Measurements from ENCODE around the gene ADGRL3.
"Not testable (repeated sequence)": the region's sequence is repeated elsewhere in the genome, so short reads cannot be mapped to it uniquely, and the experiment has no call there.

The ADGRL3 gene

DNA sequence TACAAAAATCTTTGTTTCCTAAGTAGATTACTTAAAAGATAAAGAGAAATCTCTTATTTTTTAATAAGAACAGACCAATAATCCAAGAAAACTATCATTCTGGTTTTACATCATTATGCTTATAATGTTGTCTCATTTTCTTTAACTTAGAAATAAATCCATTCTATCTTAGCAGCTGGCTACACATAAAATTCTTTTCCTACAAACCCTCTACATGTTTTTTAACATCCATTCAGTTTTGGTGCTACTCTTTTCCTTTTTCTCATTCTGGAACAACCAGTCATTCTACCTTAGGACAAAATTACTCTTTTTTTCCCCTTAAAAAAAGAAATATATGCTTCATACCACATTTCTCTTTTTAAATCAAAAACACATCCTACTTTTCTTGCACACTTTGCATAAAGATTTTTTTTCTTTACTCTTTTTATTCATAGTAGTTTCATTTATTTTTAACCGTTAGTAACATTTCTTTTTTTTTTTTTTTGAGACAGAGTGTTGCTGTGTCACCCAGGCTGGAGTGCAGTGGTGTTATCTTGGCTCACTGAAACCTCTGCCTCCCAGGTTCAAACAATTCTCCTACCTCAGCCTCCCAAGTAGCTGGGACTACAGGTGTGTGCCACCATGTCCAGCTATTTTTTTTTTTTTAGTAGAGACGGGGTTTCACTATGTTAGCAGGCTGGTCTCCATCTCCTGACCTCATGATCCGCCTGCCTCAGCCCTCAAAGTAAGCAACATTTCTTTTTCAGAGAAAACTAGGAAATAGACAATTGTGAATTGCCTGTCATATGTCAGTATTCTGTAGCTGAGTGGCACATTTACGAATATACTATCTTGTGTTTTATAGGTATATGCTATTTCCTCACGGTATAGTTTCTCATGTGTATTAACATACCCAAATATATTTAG is 562.8 kb downstream of the ADGRL3 start:
- DNase-seq = no peak

DNA sequence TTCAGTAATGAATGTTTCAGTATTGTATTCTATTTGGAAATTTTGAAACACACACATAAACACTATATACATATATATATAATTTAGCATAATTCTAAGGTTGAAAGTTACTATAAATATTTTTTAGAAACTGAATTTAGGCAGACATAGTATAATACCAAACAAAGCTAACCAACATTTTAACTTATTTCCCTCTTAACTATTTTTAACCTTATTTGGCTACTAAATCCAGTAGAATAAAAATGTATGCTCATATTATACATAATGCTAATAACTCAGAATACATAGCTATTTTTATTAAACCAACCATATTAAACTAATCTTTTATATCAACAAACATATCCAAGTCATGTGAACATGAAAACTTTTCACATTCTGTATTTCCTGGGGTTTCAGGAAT is 563.6 kb downstream of the ADGRL3 start:
- DNase-seq = no peak

DNA sequence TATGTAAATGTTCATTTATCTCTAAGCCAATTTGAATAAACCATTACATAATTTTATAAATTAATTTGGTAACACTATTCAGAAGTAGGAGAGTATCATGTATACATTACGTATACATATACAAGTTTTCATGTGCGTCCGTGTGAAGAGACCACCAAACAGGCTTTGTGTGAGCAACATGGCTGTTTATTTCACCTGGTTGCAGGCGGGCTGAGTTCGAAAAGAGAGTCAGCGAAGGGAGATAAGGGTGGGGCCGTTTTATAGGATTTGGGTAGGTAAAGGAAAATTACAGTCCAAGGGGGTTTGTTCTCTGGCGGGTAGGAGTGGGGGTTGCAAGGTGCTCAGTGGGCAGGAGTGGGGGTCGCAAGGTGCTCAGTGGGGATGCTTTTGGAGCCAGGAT is 564.0 kb downstream of the ADGRL3 start:
- DNase-seq = not testable (repeated sequence)

DNA sequence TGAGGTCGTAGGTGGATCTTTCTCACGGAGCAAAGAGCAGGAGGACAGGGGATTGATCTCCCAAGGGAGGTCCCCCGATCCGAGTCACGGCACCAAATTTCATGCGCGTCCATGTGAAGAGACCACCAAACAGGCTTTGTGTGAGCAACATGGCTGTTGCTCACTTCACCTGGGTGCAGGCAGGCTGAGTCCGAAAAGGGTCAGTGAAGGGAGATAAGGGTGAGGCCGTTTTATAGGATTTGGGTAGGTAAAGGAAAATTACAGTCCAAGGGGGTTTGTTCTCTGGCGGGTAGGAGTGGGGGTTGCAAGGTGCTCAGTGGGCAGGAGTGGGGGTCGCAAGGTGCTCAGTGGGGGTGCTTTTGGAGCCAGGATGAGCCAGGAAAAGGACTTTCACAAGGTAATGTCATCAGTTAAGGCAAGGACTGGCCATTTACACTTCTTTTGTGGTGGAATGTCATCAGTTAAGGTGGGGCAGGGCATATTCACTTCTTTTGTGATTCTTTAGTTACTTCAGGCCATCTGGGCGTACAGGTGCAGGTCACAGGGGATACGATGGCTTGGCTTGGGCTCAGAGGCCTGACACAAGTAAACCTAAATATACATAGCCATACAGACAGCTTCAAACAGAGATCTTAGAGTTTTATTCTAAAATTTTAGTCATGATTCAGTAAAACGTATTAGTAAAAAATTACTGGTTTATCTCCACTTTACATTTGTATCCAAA is 569.5 kb downstream of the ADGRL3 start:
- not testable (repeated sequence) for DNase-seq

DNA sequence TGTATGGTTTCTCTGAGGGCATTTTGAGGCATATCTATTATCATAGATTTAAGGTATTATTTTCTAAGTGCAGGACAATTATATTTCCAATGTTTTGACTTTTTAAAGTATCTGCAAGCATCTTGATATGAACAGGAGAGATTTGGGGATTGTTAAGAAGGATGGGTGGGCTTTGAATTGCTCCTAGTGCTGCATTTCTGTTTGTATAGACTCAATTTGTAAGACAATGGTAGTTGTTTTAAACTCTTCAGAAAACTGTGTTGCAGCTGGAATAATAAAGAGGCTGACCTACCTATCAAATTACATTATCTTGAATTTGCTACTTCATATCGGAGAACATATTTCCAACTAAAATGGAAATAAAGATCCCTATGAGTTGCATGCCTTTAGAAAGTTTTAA is 570.3 kb downstream of the ADGRL3 start:
- no peak for DNase-seq

DNA sequence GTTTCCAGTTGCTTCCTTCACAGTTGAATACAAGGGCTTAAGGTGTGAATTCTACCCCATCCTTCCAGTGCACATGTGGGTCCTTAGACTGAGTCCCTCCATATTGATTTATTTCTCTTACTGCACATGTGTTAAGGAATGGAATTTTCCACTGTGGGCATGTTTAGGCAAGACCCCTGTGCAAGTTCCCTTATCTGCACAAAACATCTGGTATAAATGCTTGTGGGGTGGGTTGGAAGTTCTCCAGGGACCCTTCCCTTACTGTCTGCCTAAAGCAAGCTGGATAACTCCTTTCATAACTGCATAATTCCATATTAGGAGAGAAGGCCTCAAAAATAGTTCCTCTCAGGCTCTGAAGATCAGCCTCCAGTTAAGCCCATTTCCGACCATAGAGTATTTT is 570.9 kb downstream of the ADGRL3 start:
- DNase-seq = no peak

DNA sequence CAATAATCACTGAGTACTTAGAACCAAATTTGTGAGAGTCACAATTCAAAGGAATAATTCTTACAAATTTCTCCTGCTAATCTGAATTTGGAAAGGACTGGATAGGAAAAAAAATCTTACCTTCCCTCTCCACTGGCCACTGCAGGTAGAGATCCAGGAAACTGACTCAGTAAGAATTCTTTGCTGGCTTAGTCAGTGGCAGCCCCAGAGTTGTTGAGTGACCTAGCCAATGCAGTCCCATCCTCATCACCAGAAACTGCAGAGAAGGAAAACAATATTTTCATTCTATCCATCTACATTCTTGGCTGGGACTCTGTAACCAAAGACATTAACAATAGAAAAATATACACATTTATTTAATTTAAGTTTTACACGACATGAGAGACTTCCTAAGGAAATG is 572.0 kb downstream of the ADGRL3 start:
- DNase-seq = no peak

DNA sequence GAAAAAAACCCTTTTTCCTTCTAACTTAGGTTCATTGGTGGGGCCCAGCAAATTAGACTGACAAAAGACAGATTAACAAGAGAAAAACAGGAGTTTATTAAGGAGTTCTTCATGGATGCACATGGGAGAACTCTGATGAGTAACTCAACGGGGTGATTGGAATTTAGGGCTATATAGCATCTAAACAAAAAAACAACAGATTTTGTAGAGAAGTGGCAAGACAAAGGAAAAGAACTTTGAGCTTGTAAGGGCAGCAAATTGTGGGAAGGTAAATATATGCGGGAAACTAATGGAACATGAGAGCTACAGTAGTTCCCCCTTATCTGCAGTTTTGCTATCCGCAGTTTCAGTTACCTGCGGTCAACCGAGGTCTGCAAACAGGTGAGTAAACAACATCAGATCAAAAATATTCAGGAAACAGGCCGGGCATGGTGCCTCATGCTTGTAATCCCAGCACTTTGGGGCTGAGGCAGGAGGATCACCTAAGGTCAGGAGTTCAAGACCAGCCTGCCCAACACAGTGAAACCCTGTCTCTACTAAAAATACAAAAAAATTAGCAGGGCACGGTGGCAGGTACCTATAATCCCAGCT is 573.6 kb downstream of the ADGRL3 start:
- DNase-seq = no peak

DNA sequence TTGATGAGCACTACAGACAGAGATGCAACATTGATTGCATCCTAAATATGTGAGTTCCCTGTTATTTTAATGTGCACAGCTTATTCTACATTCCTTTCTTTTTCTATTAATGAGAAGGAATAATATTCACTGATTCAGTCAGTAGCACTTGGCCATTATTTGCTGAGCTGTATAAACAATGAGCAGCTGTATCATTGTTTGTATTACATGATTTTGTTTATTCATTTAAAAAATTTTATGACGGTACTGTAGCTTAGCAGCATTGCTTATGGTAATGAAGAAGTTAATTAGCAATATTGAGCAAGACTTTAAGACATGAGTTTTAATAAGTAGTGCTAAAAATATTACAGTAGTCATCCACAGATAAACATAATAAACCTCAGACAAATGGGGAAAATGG is 582.0 kb downstream of the ADGRL3 start:
- DNase-seq = no peak

DNA sequence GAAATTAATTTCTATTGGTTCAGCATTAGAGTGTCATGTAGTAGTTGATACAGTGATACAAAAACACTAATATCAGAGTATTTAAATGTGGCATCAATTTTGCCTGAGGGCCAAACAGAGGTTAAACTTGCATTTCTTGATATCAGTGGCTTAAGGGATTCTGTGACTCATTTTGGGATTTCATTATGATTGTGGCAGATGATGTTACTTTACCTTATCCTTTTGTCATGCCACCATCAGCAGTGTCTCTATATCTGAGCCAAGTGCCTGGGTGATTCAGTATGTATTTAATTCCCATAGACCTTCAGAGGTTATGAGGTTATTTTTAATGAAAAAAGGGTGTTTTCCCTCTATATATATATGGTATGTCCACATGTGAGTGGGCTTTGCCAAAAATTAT is 582.9 kb downstream of the ADGRL3 start:
- no peak for DNase-seq

DNA sequence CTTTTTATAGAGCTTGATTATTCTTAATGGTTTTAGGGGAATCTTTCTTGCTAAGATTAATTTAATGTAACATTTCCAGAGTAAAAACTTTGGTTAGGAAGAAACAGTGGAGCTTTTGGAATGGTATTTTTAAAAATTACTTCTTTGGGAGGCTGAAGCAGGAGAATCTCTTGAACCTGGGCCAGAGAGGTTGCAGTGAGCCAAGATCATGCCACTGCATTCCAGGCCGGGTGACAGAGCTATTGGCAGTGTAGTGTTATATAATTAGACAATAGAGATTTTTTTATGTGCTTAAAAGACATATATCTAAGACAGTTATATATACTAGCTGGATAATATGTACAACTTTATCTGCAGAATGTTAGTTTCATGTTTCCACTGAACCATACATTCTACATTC is 585.6 kb downstream of the ADGRL3 start:
- no peak for DNase-seq

DNA sequence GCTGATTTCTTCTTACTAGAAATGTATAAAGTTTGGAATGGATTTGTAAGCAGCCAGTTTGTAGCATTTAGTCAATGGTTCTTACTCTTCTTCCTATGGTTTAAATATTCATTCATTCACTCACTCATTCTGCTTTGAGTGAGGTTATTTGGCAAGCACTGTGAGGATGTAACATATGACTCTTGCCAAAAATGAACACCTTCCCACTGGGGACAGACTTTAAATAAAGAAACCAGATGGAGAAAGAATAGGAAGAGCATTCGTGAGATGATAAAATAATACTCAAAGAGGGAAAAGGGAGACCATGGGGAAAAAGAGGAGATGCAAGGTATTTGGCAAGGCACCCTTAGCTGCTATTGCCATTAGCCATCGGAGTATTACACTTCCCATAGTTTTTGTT is 586.1 kb downstream of the ADGRL3 start:
- DNase-seq = no peak

DNA sequence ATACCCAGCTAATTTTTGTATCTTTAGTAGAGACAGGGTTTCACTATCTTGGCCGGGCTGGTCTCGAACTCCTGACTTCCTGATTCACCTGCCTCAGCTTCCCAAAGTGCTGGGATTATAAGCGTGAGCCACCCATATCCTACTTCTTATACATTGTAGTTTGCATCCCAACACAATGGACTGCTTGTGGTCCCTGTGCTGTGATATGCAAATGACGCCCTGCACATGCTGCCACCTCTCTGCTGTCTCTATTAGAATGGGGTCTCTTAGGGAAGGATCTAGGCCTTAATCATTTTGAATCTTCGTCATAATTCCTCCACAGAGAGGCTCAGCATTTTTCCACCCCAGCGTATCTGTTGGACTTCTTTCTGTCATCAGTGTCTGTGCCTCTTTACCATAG is 595.9 kb downstream of the ADGRL3 start:
- no peak for DNase-seq

DNA sequence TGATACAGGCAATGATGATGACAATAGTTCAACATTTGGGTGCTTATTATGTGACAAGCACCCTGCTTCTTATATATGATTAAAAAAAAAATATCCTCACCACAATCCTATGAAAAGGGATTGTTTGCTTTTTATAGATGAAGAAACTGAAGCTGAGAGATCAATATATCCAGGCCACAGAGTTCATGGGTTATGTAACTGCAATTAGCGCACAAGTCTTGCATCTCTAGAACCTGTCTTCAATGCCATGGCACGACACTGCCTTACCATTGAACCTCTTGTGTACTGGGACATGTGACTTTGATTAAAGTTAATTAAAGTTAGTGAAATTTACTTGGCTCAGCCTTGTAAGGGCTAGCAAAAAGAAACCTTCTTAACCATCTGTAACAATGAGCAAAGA is 599.7 kb downstream of the ADGRL3 start:
- no peak for DNase-seq

DNA sequence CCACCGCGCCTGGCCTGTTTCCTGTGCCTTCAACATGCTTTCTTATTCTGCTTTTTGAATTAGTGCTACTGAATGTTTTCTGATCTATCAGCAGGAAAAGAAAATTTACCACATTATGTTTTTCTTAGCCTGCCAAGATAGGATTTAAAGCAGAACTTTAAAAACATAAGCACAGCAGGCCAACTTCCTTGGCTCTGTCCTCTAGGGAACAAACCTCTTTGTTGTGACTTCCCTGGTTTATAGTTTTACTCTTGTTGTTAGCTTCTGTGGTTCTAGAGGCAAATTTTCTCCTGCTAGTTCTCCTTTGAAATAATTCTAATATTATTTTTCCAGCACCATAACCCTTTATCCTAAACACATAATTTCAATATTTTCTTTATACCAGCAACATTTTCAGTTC is 605.1 kb downstream of the ADGRL3 start:
- DNase-seq = no peak

DNA sequence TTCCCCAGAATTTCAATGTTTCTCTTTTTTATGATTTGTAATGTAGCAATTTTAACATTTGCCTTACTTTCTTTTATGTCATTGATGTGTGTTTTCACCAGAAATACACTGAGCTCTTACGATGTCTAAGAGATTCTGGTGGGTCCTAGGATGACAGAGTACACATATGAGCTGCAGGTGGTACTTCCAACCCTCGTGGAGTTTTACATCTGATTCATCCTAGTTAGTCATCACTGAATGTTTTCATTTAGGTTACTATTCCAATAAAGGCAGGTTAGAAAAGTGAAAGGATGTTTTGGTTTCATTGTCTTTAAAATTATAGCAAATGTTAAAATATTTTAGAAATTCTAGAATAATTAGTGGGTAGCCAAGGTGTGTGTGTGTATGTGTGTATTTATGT is 605.9 kb downstream of the ADGRL3 start:
- no peak for DNase-seq

DNA sequence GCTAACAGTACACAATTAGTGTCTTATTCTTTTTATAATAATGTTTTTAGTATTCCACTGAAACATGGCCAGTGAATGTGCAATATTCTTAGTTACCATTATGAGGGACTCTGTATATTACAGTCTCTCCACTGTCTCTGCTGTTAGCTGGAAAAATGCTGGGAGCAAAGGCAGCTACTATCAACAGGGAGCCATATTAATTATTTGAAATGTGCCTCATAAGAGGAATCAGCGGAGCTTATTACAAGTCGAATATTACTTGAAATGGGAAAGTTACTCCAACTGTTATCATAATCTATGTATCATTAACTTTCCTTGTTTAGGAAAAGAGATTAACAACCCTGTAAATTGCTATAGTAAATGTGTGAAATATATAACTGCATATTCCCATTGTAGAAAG is 612.0 kb downstream of the ADGRL3 start:
- DNase-seq = no peak

DNA sequence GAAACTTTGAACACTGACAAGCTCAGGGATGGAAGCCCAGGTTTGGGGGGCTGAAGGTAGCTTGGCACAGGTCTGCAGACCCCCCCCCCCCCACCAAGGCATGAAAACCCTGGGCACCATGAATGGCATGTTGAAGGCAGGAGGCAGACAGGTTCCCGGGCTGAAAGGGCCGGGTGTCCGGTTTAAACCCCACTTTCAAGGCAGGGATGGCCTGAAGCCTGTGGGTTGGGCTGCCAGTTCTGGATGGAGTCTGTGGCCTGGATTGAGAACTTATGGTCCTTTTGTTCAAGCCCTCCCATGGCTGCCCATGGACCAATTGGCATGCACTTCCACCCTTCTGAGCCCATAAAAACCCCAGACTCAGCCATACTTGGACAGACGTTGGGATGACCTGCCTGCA is 616.9 kb downstream of the ADGRL3 start:
- no peak for DNase-seq

DNA sequence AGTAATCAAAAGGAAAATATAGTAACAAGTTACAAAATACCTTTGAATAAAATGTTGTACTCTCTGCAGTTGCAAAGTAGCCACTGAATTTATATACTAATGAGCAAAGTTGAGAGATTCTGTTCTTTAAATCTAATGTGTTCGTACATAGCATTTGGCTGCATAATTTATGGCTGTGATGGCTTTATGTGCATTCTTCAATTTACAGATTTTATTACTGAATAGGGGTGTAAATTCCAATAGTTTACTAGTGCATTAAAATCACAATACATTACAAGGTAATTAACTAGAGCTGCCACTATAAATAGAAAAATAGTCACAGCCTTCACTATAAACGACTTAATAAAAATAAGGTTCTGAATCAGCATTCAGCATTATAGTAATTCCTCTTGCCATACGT is 620.0 kb downstream of the ADGRL3 start:
- DNase-seq = no peak

DNA sequence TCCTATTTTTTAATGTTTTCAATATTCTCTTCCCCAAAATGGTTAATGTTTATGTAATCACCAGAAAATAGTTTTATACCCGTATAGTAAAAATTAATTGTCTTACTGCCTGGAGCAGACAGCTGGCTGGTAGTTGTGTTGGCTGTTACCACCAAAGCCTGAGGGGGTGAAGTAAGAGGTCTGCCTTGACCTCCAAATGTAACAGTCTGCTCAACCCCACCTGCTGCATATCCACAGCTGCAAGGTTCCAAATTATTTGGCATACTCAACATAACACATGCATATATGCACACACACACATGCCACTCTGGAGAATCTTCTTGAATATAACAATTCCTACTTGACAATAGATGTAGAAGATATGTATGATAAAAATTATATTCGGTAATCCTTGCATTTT is 624.3 kb downstream of the ADGRL3 start:
- no peak for DNase-seq

DNA sequence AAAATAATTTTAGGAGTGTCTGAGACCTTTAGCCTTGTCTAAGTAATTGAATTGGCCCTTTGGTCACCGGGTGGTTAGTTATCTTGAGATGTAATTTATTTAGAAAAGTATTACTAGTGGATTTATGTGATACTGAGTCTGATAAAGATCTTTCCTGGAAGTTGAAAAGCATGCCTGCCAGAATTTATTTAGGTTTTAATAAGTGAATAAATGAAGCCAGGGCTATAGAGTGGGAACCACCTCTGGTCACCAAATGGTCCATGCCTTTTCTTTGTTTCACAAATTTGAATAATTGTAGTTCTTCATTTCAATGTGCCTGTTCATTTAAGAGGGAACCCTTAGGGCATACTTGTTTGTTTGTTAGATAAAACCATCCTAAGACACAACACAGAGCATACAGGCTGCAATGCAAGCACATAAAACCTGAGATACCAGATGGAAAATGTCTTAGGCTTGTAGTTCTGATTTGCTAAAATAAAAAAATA is 627.8 kb downstream of the ADGRL3 start:
- no peak for DNase-seq

DNA sequence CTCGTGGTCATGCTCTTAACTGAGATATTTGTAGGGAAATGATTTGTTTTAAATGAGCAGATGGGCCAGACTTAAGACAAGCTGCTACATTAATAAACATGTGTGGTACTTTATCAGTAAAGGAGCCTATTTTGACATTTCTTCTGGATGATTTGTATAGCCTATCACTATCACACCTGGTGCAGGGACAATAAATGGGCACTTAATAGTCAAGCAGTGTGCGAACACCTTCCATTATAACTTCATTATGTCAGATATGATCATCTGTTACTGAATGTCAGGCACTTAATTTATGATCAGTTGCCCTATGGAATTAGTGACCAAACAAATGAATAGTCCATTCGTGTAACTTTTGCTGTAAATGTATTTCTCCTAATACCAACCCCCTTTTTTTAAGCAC is 628.8 kb downstream of the ADGRL3 start:
- no peak for DNase-seq

DNA sequence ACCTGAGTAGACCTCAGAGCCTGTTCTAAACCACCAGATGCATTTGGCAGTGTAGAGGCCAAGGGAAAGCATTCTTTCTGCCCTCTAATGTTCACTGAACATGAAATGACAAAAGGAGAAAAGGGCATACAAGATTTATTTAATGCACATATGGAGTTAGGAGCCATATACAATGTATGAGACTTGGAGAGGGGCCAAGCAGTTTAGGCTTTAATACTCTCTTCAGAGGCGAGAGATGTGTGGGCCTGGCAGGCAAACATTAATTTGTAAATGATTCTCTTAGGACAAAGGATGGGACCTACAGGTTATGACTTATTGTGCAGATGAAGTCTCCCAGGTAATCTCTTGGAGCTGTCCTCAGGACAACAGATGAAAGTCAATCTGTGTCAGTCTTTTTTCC is 631.9 kb downstream of the ADGRL3 start:
- no peak for DNase-seq

DNA sequence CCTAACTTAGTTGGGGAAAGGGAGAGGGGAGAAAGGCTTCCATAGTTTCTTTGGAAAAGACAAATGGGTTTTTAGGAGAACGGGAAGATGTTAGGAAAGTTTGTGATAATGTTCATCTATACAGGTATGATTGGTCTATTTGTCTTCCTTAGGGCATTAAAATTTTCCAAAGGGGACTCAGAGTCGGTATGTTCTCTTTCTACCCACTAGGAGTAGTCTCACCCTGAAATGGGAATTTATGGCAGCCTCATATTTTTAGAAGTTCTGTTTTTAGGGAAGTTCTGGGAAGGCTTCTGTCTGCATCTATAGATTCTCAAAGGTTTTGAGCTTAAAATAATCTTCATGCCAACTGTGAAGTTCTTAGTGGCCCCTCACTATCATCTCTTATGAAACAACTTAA is 637.3 kb downstream of the ADGRL3 start:
- peak in 1 of 4 experiments; percentile 1 for DNase-seq
